HG02798 (cell line): ENCODE data around the gene CMTM5.

Experiments used
- ATAC-seq: cut with Tn5 transposase; IDR thresholded peaks from one replicate; pipeline ENCODE4 v1.9.1; 2021; ENCODE audit warnings: mild to moderate bottlenecking; ENCODE audit not compliant: unreplicated experiment, poor library complexity

Gene CMTM5

DNA sequence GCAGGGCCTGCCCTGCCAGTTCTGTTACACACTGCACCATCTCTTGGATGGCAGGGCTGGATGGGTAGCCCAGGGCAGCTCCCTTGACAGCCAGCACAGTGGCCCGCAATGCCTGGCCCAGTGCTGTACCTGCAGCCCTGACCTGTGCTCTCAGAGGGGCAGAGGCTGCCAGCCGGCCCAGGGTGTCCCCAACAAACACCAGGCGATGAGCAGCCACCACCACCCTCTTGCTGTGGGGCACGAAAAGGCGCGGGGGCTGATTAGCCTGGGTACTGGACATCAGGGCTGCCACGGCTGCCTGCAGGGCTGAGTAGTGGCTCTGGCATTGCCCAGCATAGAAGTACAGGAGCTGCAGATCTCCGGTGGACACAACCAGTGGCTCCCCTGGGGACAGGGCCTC lies 19.6 kb upstream of the CMTM5 start:
- no peak for ATAC-seq

DNA sequence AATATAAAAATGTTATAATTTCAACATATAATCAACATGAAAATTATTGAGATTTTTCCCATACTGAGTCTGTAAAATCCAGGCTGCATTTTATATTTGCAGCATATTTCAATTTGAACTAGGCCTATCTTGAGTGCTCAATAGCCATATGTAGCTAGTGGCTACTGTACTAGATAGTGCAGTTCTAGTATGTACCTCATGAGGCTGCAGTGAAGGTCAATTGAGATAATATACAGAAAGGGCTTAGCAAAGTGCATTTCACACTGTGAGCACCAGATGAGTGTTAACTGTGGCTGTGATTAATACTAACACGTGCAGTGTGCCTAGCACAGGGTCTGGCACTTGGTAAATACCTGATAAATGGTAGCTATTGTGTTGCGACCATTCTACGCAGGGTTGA lies 18.8 kb upstream of the CMTM5 start:
- no peak for ATAC-seq

DNA sequence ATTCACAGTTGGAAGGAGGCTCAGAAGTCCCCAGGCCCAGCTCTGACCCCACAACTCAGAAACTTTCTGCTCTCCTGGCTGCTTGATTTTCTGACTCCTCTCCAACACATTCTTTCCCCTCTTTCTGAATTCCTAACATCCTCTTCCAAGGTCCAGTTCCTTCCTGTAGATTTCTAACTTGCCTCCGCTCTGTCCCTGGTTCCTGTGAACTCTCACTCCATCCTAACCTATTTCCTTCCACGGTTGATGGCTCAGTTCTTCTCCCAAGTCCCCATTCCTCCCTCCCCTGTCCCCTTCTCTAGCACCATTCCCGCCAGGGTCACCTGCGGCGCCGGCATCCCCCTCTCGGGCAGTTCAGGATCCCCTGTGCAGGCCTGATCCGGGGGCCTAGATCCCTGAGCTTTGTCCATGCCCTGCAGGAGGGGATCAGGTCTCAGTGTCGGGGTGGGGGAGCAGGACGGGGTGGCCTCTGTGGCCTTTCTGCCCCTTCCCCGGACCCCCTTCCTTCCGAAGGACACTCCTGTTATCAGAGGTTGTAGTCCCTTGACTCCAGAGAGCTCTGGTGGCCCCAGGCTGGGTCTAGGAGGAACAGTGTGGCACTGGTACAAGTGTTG lies 18.2 kb upstream of the CMTM5 start:
- no peak for ATAC-seq

DNA sequence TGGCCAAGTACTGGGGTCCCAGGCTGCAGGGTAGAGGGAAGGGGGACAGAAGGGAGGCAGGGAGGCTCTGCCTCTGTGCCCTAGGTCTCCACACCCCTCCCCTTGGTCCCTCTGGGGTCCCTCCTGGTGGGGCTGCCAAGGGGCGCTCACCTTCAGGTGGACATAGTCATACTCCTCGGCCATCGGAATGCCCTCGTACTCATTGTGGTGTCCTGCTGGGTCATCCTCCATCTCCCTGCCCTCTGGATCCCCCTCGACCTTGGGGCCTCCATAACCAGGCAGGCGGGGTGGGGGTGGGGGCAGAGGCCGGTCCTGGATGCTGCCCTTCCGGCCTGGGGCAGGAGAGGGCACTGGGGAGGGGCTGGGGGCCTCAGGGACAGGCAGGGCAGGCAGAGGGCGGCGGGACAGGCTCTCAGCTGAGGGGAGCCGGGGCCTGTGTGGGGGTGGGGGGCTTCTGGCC lies 17.6 kb upstream of the CMTM5 start:
- no peak for ATAC-seq

DNA sequence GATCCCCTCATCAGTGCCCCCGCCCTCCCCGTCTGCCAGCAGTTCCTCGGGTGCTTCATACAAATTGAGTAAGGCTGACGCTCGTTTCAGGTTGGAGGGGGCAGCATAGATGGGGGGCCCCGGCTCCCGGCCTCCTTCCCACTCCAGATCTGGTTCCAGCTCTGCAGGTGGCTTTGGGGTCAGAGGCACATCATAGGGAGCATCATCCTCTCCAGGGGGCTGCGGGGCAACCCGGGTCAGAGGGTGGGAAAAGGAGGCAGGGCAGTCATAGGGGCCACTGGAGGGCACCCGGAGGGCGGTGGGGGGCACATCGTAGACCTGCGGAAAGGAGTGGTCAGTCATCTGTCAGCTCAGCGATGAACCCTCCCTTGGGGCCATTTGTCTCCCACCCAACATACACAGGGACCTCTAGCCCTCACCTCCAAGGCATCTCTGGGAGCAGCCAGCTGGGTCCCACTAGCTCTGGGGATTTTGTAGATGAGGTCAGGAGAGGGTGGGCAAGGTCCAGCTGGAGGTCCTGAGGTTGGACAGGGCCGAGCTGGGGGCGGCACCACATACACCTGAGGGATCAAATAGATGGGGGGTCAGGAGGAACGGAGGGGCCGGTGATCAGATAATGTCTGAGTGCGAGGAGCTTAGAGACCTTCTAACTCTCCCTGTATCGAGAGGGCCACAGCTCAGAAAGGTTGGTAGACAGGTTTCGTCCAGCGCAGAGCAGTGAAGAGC lies 17.0 kb upstream of the CMTM5 start:
- no peak for ATAC-seq

DNA sequence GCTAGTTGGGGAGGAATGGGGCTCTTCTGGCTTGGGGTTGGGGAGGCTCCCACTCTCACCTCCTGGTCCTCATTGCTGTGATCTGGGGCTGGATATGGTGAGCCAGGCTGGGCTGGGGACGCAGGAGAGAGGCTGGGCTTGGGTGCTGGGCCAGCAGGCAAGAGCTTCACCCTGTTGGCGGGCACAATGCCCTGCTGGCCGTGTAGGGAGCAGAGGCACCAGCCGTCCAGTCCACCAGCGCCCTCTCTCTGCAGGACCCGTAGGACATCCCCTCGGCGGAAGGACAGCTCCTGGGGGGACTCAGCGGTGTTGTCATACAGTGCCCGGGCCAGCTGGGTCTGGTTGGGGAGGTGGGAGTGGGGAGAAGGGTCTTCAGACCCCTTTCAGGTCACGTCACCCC lies 16.4 kb upstream of the CMTM5 start:
- no peak for ATAC-seq

DNA sequence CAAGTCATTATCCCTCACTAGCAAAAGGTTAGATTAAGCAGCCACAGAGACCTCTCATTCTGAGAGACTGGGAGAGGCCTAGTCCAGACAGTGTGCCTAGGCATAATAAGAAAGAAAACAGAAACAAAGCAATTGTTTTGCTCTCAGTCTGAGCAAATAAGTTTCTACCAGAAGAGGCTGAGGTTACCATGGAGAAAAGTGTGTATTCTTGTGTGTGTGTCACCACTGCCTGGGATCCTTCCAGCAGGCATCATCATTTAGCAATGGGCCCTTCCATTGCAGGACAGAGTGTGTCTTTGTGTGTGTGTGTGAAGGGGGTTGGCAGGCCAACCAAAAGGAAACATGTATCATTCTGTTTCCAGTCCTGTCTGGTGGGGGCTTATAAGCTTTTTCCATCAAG lies 15.5 kb upstream of the CMTM5 start:
- ATAC-seq = no peak

DNA sequence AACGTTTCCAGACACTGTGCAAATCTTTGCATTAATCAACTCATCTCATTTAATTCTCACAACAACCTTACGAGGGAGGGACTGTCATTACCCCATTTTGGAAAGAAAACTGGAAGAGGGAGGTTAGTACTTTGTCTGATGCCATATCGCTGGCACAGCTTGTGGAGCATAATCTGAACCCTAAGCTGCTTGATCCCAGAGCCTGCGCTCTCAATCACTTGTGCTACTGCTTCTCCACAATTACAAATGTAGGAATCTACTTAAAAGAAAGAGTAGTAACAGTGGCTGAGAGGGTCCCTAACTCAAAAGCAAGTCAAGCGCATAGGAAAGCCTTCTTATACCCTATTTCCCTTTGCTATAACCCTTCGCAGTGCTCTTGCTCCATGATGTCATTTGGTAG lies 15.1 kb upstream of the CMTM5 start:
- no peak for ATAC-seq

DNA sequence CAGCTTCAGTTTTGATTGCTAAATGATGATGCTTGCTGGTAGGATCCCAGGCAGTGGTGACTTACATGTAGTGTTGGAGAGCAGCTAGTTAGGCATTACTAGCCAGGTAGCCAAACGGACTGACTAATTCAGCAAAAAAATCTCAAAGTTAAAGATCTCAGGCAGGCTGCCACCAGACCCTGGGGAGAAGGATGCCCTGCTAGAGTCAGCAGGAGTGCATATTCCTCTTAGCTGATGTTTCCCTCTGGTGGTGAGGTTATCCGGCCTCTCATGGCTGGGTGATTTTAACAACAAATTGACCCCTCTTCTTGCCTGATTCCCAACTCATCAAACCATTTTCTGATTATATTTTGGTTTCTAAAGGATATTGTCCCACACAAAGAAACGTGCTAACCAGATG lies 14.6 kb upstream of the CMTM5 start:
- ATAC-seq = no peak

DNA sequence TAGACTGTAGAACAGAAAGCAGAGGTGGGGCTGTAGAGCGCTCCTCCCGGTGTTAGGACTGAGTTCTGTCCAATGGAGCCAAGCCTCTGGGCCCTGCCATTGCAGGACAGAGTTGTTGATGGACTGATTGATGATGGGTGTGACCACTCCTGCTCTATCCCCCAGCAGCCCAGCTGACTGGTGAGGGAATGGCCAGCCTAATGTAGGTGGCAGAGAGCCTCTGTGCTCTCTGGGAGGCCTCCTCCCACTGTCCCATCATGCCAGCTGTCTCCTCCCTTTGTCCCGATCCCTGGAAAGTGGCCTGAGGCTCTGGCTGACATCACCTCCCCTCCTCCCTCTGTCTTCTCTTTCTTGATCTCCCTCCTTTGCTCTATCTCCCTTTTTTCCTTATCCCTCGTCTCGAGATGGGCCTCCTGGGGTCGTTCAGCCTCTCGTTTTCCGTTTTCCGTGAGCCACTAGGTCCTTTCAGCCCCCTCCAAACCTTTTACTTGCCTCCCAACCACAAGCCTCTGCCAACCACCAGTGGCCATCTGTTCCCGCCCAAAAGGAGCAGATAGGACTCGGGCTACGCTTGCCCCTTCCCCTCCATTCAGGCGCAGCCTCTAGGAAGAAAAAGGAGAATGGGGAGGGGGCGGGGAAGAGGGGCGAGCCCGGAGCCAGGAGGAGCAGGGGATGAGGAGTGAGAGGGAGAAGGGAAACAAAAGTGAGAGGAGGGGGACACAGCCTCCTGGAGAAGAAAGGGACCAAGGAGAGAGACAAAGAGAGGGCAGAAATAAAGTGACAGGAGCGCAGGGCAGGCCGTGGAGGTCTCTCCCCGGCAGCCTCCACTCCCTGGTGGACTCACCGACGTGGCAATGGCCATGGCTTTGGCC lies 12.4 kb upstream of the CMTM5 start:
- ATAC-seq = no peak

DNA sequence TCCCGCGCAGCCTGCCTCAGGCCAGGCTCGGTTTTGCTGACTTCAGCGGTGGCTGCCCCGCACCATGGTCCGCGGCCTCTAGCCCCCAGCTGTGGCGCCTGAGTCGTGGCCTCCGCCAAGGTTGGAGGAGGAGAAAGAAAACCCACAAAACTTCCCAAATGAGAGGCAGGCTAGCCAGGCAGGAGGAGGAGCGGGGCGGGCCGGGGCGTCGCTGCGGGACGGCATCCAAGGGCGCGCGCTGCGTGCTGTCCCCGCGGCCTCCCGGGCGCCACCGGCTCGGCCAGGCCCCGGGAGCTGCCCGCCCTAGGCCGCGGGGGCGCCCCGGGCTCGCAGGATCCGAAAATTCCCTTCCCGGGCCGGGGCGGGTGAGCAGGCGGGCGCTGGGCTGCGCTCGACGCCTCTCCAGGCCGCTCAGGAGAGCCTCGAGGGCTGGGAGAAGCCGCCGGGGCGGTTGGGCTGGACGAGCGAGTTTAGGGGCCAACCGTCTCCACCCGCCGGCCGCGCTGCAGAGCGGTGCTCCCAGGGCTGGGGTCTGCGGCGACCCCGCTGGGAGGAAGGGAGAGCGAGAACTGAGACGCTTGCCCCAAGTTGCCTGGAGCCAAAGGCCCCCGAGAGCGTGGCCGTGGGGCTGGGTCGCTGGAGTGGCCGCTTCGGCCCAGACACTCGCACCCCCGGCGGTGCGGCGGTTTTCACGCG lies 11.7 kb upstream of the CMTM5 start, which contains the start of gene EFS:
TSS of gene EFS (minus strand) at position 137 of the 696 bp plus-strand sequence. CDS start 147 bp downstream, outside the sequence.
- ATAC-seq = no peak

DNA sequence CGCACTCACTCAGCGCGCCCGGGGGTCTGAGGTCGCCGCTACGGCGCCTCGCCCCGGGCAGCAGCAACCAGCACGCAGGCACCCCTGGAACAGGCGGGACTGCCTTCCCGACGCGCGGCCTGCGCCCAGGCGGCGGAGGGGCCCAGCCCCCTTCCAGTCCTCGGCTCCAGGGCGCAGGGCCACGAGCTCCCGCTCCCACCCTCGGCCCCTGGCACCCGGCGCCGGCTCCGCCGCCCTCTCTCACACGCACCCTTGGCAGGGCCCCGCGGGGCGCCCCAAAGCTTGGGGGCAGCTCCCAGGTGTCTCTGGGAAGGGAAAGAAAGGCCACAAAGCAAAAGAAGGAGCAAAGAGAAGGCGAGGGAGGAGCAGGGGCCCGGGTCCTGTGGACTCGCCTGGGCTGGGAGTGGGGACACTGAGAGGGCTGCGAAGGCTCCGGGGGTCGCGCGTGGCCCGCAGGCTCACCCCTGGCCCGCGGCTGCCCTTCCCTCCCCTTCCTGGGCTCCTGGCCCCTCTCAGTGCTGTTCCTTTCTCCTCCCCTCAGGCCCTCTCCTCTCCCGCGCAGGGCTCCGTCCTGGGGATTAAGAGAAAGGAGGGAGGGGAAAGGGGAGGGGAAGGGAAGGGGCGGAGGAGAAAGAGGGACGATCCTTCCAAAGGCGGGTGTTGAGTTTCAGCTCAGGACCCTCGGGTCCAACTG lies 11.0 kb upstream of the CMTM5 start:
- no peak for ATAC-seq

DNA sequence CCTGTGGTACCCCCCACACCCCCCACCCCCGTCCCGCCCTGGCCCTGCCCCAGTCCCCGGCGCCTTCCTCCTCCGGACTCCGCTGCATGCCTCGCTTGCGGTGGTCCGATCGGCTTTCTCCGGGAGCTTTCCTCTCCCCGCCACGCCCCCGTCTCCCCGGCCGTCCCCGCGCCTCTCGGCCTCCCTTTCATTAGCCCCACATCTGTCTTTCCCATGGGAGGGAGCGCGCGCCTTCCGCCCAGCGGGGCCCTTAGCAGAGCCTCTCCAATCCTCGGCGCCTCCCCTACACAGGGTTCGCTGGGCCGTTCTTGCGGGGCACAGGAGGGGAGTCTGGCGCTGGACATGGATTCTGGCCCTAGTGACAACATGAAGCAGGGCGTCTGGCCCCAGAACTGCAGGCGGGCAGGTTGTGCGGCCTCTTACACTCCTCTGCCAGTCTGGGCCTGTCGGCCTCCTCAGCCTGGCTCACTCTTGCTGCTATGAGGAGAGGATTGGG lies 10.4 kb upstream of the CMTM5 start:
- ATAC-seq = no peak

DNA sequence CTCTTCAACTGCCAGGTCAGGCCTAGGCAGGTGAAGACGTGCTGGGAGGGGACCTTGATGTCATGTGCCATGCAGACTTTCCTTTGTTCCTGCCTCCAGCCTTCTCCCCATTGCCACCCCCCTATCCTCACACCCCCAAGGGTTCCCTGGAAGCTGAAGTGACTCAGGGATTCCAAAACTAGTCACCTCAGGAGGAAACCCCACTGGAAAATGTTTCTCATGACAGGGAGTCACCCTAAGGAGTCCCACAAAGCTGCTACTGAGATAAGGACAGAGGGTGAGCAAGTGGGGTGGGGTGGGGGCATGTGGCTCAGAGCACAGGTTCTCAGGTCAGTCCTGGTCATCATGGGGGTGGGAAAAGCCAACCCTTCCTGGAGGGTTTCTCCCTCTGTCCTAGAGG lies 6.6 kb upstream of the CMTM5 start:
- ATAC-seq = no peak

DNA sequence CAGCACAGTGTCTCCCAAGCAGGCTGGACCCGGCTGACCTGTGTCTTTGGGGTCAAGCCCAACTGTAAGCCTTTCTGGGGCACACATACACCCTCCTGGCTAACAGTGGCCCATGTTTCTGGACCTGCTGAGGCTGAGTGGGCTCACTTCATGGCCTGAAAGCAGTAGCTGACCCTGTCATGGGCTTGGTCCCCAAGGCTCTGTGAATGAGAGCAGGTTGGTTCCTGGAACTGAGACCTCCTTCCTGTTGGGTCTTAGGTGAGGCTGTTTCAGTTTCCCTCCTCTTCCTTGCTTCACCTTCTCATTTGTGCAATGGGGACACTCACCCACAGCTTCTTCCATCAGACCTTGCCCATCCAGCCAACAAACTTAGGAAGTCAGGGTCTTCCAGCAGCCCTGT lies 5.0 kb upstream of the CMTM5 start:
- ATAC-seq = no peak

DNA sequence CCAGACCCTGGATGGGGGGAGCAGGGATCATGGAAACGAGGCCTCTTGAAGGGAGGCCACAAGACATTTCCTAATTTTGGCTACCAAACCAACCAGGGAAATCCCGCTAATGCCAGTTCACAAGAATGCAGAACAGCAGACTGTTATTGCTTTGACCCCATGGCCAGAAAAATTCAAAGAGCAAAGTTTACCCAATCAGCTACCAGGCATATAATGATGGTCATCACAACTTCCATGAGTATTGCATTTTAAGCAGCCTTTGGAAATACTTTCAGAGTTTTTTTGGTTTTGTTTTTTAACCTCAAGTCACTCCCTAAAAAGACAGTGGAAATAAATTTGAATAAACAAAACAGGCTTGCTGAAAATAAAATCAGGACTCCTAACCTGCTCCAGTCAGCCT lies 4.3 kb upstream of the CMTM5 start, which contains the start of gene IL25:
TSS of gene IL25 (plus strand) at position 301 of the 400 bp plus-strand sequence.
- no peak for ATAC-seq

DNA sequence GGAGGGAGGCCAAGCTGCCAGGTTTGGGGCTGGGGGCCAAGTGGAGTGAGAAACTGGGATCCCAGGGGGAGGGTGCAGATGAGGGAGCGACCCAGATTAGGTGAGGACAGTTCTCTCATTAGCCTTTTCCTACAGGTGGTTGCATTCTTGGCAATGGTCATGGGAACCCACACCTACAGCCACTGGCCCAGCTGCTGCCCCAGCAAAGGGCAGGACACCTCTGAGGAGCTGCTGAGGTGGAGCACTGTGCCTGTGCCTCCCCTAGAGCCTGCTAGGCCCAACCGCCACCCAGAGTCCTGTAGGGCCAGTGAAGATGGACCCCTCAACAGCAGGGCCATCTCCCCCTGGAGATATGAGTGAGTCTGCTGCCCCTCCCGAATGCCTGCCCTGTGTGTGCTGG lies 3.8 kb upstream of the CMTM5 start:
- ATAC-seq = no peak

DNA sequence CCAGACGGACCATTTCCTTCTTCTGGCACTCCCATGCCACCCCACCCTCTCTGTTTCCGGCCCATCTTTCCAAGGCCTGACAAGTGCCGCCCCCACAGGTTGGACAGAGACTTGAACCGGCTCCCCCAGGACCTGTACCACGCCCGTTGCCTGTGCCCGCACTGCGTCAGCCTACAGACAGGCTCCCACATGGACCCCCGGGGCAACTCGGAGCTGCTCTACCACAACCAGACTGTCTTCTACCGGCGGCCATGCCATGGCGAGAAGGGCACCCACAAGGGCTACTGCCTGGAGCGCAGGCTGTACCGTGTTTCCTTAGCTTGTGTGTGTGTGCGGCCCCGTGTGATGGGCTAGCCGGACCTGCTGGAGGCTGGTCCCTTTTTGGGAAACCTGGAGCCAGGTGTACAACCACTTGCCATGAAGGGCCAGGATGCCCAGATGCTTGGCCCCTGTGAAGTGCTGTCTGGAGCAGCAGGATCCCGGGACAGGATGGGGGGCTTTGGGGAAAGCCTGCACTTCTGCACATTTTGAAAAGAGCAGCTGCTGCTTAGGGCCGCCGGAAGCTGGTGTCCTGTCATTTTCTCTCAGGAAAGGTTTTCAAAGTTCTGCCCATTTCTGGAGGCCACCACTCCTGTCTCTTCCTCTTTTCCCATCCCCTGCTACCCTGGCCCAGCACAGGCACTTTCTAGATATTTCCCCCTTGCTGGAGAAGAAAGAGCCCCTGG lies 1.2 kb upstream of the CMTM5 start:
- ATAC-seq = no peak

DNA sequence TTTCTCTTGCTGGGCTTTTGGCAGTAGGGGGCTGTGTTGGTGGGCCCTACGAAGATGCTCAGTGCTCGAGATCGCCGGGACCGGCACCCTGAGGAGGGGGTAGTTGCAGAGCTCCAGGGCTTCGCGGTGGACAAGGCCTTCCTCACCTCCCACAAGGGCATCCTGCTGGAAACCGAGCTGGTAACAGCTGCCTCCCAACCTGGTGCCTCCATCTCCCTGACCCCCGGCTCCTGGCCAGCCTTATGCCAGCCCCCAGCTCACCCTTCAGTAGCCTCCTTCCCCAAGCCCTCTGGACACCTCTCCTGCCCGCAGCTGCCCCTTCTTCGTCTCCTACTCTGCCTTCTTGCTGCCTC lies 328 bp downstream of the CMTM5 start:
- no peak for ATAC-seq
